A549 (cell line): Measurements from ENCODE around the gene SLC31A1.
A peak's percentile ranks its signal among the peaks of the same experiment; 100 is the strongest.

Experiments used
- CEBPB ChIP-seq, 2 experiments: fragments of >200 bp in 1 of 2; sonication (Bioruptor Twin) in 1 of 2; formaldehyde crosslinking in 1 of 2; IDR thresholded peaks; 2 replicates each; pipeline ENCODE4 v1.6.1; 2012 to 2016
- CHD2 ChIP-seq: fragments of 150-350 bp; IDR thresholded peaks from 2 replicates; pipeline ENCODE4 v1.6.1; 2014; ENCODE audit warnings: low read length; ENCODE audit not compliant: partially characterized antibody
- CTCF ChIP-seq: fragments of >200 bp; sonication (Bioruptor Twin); formaldehyde crosslinking; IDR thresholded peaks from 3 replicates; pipeline ENCODE4 v1.5.1; 2016
- E2F6 ChIP-seq: IDR thresholded peaks from 2 replicates; pipeline ENCODE4 v1.6.1; 2012; ENCODE audit warnings: low read depth, borderline replicate concordance
- EP300 ChIP-seq, 2 experiments: fragments of >200 bp; sonication (Bioruptor Twin); formaldehyde crosslinking; IDR thresholded peaks; 2 replicates in 1 of 2; 3 replicates in 1 of 2; pipeline ENCODE4 v1.6.1; 2016 to 2017
- FOSL2 ChIP-seq, 2 experiments: fragments of 450-650 bp in 1 of 2; fragments of >200 bp in 1 of 2; sonication (Bioruptor Twin) in 1 of 2; formaldehyde crosslinking; IDR thresholded peaks; 2 replicates each; pipeline versions ENCODE4 v1.5.0 to v1.6.1; 2016 to 2020; ENCODE audit warnings: mild to moderate bottlenecking in 1 of 2, moderate library complexity in 1 of 2
- KDM1A ChIP-seq: fragments of 200-600 bp; sonication (generic); IDR thresholded peaks from 2 replicates; pipeline ENCODE4 v1.6.1; 2016; ENCODE audit warnings: low read depth, mild to moderate bottlenecking
- MAX ChIP-seq: IDR thresholded peaks from 2 replicates; pipeline ENCODE4 v1.6.1; 2012
- PHF8 ChIP-seq: fragments of 200-600 bp; sonication (generic); IDR thresholded peaks from 2 replicates; pipeline ENCODE4 v1.6.1; 2016; ENCODE audit warnings: low read depth, mild to moderate bottlenecking, antibody characterized with exemption, moderate library complexity, borderline replicate concordance
- POLR2A ChIP-seq: IDR thresholded peaks from 2 replicates; pipeline ENCODE4 v1.6.1; 2012; ENCODE audit warnings: mild to moderate bottlenecking, low read length
- REST ChIP-seq: fragments of 200-600 bp; sonication (generic); IDR thresholded peaks from 2 replicates; pipeline ENCODE4 v1.6.1; 2016; ENCODE audit warnings: antibody characterized with exemption, mild to moderate bottlenecking, moderate library complexity

GRCh38 chr9:113221003-113221799, at the start of gene SLC31A1, which contains the start of gene FKBP15:
- TF ChIP-seq FOSL2 (IDR thresholded peaks at IDR 0.05) (no peak), FOSL2 (CRISPR knock-in tag; IDR thresholded peaks at IDR 0.05) (no peak), CHD2 (no peak), CTCF (no peak), PHF8 (peak; percentile 37), KDM1A (no peak), EP300 (IDR thresholded peaks at IDR 0.05) (no peak), POLR2A (peak; percentile 82), E2F6 (peak; percentile 84), CEBPB (IDR thresholded peaks at IDR 0.05) (no peak), REST (no peak), MAX (peak; percentile 68; the same call in 1 of the 2 replicates)
